IPS DF 6.9 (cell line): Measurements from ENCODE around the gene NXNL2.

Source experiments
- DNase-seq: peaks from one replicate; pipeline ENCODE4 v3.0.0-alpha.2; 2013; ENCODE audit warnings: low read depth, low spot score
- H3K27ac ChIP-seq: one replicate; pipeline ENCODE4 v1.5.1; 2013; ENCODE audit warnings: low read length, control low read depth
- H3K27me3 ChIP-seq: 2 replicates; pipeline ENCODE4 v1.6.1; 2013; ENCODE audit warnings: mild to moderate bottlenecking, low read length; ENCODE audit not compliant: control insufficient read depth, insufficient read depth
- H3K36me3 ChIP-seq: 2 replicates; pipeline ENCODE4 v1.6.1; 2013; ENCODE audit warnings: low read length; ENCODE audit not compliant: control insufficient read depth, insufficient read depth
- H3K4me1 ChIP-seq: 2 replicates; pipeline ENCODE4 v1.6.1; 2013; ENCODE audit warnings: low read length; ENCODE audit not compliant: control insufficient read depth, insufficient read depth
- H3K4me3 ChIP-seq: 2 replicates; pipeline ENCODE4 v1.5.1; 2013; ENCODE audit warnings: mild to moderate bottlenecking, low read length
- H3K9me3 ChIP-seq: 2 replicates; pipeline ENCODE4 v1.6.1; 2013; ENCODE audit warnings: low read length, inconsistent platforms; ENCODE audit not compliant: control insufficient read depth, insufficient read depth
- WGBS: extraction: QIAGEN DNeasy Blood & Tissue Kit; methylation state at CpG from one replicate; pipeline ENCODE4 v1.1.7; 2013; ENCODE audit warnings: mixed read lengths, missing lambda C conversion rate; ENCODE audit not compliant: insufficient read length, insufficient coverage; 5-methylcytosine and 5-hydroxymethylcytosine counted together

NXNL2 gene

GRCh38 chr9:88534456-88535225, at the start of gene NXNL2:
NXNL2 (plus strand) TSS chr9:88535178; CDS start chr9:88535435, 257 bp downstream.
- Histone ChIP-seq H3K4me1 (no peaks in the 10 kb centered on the region), H3K9me3 (no peaks in the 10 kb centered on the region), H3K27me3 (no peaks in the 10 kb centered on the region; the same call in 1 of the 2 replicates), H3K27ac (no peak within 1 kb of the TSS), H3K36me3 (no peaks in the 10 kb centered on the region), H3K4me3 (peak within 1 kb of the TSS; percentile 55)
- DNase-seq: peak; percentile 37
- WGBS: no CpG with 5 or more reads among the region's 62 CpGs

- Histone ChIP-seq H3K27me3 (no peaks in the 10 kb centered on the region), H3K9me3 (no peaks in the 10 kb centered on the region), H3K4me1 (no peaks in the 10 kb centered on the region), H3K4me3 (no peak overlapping the region), H3K36me3 (no peaks in the 10 kb centered on the region), H3K27ac (no peak overlapping the region)
- DNase-seq: no peak
- WGBS: no CpG with 5 or more reads among the region's 4 CpGs
These were observed 46.8 kb upstream of the NXNL2 start for GRCh38 chr9:88488166-88488565.

- DNase-seq: no peak
- no peaks in the 10 kb centered on the region for H3K9me3 ChIP-seq
- no peaks in the 10 kb centered on the region for H3K27me3 ChIP-seq
- WGBS: no CpG with 5 or more reads among the region's 17 CpGs
- no peaks in the 10 kb centered on the region for H3K4me1 ChIP-seq
- no peak overlapping the region for H3K27ac ChIP-seq
- H3K36me3 ChIP-seq: no peaks in the 10 kb centered on the region
- H3K4me3 ChIP-seq: no peak overlapping the region
These were observed 39.8 kb upstream of the NXNL2 start for GRCh38 chr9:88494983-88495721.

- Histone ChIP-seq H3K4me3 (no peak overlapping the region), H3K4me1 (no peaks in the 10 kb centered on the region), H3K27me3 (no peaks in the 10 kb centered on the region), H3K9me3 (no peaks in the 10 kb centered on the region), H3K36me3 (no peaks in the 10 kb centered on the region), H3K27ac (no peak overlapping the region)
- no peak for DNase-seq
- WGBS: no CpG with 5 or more reads among the region's 2 CpGs
These were observed 37.8 kb upstream of the NXNL2 start for GRCh38 chr9:88497224-88497623.

GRCh38 chr9:88498880-88499279, 36.1 kb upstream of the NXNL2 start:
- H3K36me3 ChIP-seq: no peaks in the 10 kb centered on the region
- WGBS: no CpG with 5 or more reads among the region's 6 CpGs
- no peak overlapping the region for H3K27ac ChIP-seq
- 0 out of 2 replicates have a peak, but pooled peaks cover 3% of the 10 kb centered on the region for H3K4me1 ChIP-seq
- no peaks in the 10 kb centered on the region for H3K27me3 ChIP-seq
- no peaks in the 10 kb centered on the region for H3K9me3 ChIP-seq
- no peak overlapping the region for H3K4me3 ChIP-seq
- DNase-seq: no peak

- no CpG with 5 or more reads among the region's 5 CpGs for WGBS
- Histone ChIP-seq H3K4me1 (peaks cover 3% of the 10 kb centered on the region; the same call in 1 of the 2 replicates), H3K9me3 (no peaks in the 10 kb centered on the region), H3K27ac (no peak overlapping the region), H3K4me3 (no peak overlapping the region), H3K36me3 (no peaks in the 10 kb centered on the region), H3K27me3 (no peaks in the 10 kb centered on the region)
- DNase-seq: no peak
These were observed 33.9 kb upstream of the NXNL2 start for GRCh38 chr9:88501086-88501485.

GRCh38 chr9:88502552-88503034, 32.4 kb upstream of the NXNL2 start:
- no peak for DNase-seq
- Histone ChIP-seq H3K4me1 (peaks cover 3% of the 10 kb centered on the region; the same call in 1 of the 2 replicates), H3K36me3 (no peaks in the 10 kb centered on the region), H3K9me3 (no peaks in the 10 kb centered on the region), H3K4me3 (no peak overlapping the region), H3K27ac (no peak overlapping the region), H3K27me3 (no peaks in the 10 kb centered on the region)
- WGBS: no CpG with 5 or more reads among the region's 12 CpGs

GRCh38 chr9:88503081-88503844, 31.7 kb upstream of the NXNL2 start:
- WGBS: no CpG with 5 or more reads among the region's 18 CpGs

GRCh38 chr9:88503845-88504764, 30.9 kb upstream of the NXNL2 start:
- Histone ChIP-seq H3K9me3 (no peaks in the 10 kb centered on the region), H3K4me1 (peaks cover 3% of the 10 kb centered on the region; the same call in 1 of the 2 replicates), H3K27ac (no peak overlapping the region), H3K27me3 (no peaks in the 10 kb centered on the region), H3K36me3 (no peaks in the 10 kb centered on the region), H3K4me3 (no peak overlapping the region)
- WGBS: 100% methylated on average over 7 of the region's 17 CpGs
- DNase-seq: no peak

More at GRCh38 chr9:88503081-88503844, 31.7 kb upstream of the NXNL2 start:
- H3K4me1 ChIP-seq: peaks cover 3% of the 10 kb centered on the region; the same call in 1 of the 2 replicates
- H3K27ac ChIP-seq: no peak overlapping the region
- H3K36me3 ChIP-seq: no peaks in the 10 kb centered on the region
- H3K4me3 ChIP-seq: no peak overlapping the region
- H3K27me3 ChIP-seq: no peaks in the 10 kb centered on the region
- H3K9me3 ChIP-seq: no peaks in the 10 kb centered on the region
- DNase-seq: no peak
